Muscle of back (tissue), 11 donors: ENCODE results near the gene THAP4. TPM values are rescaled to one million over a fixed set of nuclear protein-coding genes. Genes with fewer than 3 reads are reported as not detected.

Experiments used
- DNase-seq, 3 donors: peaks; one replicate each; pipeline versions ENCODE4 v3.0.0 to v3.0.0-alpha.2; 2013
- polyA plus RNA-seq, 10 donors: library from polyadenylated mRNA; unstranded; fragments of 120-200 nt; gene quantifications; one replicate each; pipeline ENCODE4 v1.2.1, GENCODE V29; 2013; ENCODE audit not compliant: insufficient read length in 10 of 10

The THAP4 gene
- polyA plus RNA-seq, 10 donors: 36.7 to 43.5 (median 39.1) TPM

DNA sequence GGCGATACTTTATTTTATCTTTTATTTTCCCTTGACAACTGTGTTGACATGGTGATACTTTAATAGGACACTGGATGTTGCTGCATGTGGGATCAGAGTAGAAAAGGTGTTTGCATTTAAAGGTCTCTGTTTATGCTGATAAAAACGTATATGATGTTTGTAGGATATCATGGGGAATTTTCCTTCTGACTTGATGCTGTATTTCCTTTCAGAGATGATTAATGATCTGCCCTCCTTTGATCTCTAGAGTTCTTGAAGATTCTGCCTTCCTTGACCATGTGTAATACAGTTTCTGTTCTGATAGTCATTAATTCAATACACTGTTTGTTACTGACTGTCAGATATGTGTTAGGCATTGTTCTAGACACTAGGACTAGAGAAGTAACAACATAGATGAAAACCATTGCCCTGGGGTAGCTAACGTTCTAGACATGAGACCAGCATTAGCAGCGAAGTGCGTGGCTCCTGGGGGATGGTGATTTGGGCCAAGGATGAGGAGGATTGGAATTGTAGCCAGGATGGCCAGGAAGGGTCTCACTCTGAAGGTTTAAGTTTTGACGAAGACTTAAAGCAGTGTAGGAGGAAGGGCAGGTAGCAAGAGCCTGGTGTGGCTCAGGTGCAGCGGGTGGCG is 3.3 kb upstream of the THAP4 start:
- no peak for DNase-seq

DNA sequence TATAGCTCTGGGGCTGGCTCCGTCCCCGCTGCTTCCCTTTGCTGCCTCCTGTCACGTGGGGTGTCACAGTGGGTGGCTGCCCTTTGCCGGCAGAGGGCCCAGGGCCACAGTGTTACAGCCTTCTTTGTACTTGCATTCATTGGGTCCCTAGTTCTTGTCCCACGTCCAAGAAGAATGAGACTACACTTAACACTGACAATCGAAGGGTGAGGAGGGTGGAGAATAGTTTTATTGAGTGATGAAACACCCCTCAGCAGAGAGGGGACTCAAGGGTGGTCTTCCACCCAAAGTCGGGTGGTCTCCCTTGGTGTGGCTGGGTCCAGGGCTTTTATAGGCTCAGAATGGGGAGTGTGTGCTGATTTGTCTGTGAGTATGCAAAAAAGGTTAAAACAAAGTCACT is 2.4 kb upstream of the THAP4 start:
- DNase-seq: no peak

DNA sequence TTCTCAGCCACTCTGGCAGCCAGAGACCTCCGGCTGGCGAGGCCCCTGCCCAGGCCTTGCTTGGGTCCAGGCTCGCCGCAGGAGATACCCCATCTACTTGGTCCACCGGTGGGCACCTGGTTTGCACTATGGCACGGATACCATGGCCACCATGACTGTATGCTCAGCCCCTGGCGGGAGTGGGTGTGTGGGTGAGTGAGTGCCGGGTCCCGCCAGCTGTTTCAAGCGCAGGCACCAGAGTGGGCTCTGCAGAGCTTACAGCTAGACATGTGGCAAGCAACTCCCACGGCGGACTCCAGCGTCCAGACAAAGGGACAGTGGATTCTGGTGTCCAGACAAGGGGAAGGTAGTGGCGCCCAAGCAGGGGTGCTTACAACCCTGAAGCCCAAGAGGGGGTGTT is 2.0 kb upstream of the THAP4 start:
- DNase-seq: no peak

DNA sequence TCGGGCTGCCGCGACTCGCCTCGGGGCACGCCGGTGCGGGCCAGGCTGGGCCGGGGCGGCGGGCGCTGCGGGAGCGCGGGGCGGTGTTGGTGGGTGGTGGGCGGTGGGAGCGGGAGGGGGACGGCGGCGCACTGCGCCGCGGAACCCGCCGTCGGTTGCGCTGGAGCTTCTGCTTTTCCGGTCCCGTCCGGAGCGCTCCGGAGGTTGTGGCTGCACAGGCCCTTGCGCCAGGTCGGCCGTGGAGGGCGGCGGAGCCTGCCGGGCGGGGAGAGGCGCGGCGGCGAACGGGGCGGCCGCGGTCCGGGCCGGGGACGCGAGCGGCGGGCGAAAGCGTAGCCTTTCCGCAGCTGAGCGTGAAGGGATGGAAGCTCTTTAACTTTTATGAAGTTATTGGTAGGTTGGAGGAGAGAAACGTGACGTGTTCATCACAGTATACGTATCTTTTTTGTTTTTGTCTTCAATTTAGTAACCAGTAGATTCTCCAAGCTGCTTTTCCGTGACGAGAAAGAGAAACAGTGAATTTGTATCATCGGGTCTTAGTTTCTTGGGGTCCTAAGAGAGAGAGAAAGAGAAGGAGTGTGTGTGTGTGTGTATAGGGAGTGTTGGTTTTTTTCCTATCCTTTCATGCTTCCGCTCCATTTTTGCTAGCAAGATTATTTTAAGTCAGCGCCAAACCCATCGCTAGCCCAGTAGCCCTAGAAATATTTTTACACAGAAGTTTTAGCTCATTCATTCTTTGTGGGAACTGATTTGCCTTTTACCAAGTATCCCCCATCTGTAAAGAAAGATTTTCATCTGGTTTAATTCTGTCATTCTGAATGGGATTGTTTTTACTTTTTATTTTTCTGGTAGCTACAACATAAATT is 1.1 kb upstream of the THAP4 start:
- DNase-seq: no peak

DNA sequence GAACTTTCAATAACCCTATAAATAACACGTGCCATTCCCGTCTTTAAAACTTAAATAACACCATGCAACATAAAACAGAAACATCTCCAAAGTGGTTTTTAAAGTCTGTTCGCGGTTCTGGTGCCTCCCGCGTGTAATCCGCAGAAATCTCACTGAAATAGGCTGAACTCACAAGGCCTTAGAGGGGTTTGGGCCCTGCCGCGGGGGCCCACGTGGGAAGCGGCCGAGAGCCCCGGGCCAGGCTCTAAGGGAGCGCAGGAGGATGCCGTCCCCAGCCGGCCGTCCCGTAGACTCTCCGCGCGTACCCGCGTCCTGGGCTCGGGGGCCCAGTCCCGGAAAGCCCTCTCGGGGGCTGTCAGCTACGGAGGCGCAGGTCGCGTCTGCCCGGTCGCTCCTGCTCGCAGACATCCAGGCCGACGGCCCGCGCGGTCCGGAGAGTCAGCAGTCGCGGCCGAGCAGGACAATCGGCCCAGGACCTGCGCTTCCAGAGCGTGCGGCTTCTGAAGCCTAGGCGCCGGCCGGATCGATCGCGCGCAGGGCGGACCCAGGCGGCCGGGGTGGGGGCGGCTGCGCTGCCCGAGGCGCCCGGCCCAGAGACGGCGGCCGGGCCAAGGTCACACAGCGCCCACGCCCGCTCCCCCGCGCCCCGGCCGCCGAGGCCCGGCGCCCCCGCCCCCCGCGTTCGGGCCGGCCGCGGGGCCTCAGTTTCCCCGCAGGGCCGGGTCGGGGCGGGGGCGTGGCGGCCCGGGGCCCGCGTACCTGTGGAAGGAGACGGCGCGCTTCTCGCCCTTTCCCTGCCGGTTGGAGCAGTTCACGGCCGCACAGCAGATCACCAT is 558 bp downstream of the THAP4 start:
- DNase-seq: peak in 2 of 3 donors; percentile 43 to 75

DNA sequence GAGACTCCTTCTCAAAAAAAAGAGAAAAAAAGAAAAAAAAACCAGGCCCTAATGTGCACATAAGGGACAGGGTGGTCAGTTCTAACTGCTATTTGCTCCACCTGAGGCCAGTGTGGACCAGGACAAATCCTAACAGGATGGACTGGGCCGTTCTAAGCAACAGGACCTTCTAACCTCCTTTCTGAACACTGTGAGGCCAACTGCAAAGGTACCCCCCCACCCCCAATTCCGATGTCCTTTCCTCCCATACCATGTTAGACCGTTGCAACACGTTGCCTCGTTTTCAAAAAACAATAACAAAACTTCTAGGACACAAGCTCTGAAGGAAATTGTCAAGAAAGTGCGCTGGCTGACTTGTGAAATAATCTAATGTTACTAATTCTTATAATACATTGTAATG is 1.2 kb downstream of the THAP4 start:
- DNase-seq: no peak

DNA sequence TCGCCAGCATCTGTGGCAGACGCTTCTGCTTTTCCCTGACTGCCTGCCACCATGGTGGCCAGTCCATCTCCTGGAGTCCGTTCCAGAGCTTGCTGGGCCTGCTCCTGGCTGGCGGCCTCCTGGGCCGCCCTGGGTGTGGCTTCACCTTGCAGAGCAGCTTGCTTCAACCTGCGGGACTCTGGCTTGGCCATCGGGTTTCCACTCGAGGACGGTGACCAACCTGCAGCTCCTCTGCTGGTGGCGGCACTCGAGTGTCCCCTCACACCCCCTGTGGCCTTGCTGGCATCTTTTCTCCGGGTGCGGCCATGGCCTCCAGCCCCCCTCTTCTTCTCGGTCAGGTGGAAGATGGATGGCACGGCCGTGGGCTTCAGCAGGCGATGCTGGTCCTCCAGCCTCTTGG is 3.4 kb downstream of the THAP4 start:
- no peak for DNase-seq

DNA sequence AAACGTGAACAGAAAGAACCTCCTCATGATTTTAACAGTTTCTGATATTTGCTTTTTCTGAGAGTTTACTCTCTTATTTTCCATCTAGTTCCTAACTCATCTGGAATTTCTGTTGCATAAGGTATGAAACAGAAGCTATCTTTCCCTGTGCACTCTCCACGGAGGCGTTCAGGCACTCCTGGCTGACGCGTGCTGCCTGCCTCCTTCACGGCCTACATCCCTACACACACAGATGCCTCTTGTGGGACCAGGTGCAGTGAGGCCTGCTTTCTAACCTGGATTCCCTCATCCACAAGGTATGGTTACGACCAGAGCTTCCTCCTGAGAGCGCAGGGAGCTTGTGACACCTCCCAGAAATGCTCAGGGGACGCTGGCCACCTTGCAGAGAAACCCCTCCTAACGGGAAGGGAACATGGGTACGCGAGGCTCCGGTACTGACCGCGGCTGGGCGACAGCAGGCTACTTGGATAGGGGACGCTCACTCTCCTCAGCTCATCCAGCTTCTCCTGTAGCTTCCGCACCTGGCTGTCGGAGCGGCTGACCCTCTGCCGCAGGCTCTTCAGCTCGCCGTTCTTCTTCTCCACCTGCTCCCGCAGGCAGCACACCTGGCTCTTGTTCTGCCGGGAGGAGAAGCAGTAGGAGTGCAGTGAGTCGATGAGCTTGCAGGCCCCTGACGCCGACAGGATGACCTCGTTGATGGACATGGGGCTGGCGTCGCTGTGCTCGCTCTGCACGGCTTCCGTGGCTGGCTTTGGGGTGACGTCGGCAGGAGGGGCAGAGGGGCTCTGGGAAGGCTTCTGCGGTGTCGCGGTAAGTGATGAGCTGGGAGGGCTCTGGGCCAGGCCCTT is 4.3 kb downstream of the THAP4 start:
- DNase-seq: no peak

DNA sequence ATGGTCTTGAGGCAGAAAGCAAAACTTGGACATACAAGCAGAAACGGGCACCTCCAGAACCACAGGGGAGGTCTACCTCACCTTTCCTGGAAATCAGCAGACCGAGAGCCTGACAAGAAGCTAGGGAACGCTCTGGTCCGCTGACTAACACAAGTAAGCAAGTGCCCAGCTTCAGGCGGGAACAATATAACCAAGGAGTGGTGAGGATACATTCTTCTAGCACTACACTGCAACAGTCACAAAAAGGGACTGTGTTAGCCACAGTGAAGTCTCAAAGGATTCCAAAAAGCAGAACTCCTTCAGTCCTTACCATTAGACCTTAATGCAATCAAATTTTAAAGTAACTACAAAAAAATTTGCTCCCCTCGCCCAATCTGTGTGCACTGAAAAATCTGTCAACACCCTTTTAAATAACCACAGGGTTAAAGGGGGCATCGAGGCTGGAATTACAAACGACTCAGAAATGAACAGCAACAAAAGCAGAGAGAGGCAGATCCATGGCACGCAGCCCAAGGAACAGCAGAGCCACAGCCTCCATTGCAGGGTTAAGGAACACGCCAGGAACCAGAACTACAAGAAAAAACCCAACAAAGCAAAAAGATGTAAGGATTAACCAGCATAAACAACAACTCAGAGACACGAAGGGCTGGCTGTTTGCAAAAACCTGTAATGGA is 7.1 kb downstream of the THAP4 start:
- DNase-seq: no peak

DNA sequence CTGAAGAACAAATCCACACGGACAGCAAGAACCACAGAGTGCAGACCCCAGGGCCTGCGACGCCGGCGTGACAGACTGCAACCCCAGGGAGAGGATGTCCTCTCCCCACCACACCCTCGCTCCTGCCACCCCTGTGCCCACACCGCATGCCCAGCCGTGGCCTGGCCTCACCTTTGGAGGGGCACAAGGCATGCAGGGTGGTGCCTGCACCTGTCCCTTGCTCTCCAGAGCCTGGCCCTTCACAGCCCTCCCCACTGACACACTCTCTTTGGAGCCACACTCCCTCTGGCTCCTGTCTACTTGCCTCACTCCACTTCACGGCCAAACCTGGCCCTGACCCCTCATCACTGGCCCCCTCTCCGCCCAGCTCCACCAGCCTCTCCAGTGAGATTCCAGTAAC is 9.3 kb downstream of the THAP4 start:
- no peak for DNase-seq

DNA sequence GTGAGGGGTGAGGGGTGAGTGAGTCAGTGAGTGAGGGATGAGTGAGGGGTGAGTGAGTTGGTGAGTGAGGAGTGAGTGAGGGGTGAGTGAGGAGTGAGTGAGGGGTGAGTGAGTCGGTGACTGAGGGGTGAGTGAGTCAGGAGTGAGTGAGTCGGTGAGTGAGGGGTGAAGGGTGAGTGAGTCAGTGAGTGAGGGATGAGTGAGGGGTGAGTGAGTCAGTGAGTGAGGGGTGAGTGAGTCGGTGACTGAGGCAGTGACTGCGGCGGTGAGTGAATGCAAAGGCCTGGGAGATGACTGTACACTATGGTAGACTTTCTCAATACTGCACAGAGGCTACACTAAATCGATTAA is 16.6 kb downstream of the THAP4 start:
- no peak for DNase-seq

DNA sequence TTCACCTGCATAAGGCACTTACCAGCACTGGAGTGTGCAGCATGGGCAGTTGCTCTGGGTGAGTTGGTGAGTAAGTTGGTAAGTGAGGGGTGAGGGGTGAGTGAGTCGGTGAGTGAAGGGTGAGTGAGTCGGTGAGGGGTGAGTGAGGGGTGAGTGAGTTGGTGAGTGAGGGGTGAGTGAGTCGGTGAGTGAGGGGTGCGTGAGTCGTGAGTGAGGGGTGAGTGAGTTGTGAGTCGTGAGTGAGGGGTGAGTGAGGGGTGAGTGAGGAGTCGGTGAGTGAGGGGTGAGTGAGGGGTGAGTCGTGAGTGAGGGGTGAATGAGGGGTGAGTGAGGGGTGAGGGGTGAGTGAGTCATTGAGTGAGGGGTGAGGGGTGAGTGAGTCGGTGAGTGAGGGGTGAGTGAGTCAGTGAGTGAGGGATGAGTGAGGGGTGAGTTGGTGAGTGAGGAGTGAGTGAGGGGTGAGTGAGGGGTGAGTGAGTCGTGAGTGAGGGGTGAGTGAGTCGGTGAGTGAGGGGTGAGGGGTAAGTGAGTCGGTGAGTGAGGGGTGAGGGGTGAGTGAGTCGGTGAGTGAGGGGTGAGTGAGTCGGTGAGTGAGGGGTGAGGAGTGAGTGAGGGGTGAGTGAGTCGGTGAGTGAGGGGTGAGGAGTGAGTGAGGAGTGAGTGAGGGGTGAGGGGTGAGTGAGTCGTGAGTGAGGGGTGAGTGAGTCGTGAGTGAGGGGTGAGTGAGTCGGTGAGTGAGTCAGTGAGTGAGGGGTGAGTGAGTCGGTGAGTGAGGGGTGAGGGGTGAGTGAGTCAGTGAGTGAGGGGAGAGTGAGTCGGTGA is 17.1 kb downstream of the THAP4 start:
- no peak for DNase-seq

DNA sequence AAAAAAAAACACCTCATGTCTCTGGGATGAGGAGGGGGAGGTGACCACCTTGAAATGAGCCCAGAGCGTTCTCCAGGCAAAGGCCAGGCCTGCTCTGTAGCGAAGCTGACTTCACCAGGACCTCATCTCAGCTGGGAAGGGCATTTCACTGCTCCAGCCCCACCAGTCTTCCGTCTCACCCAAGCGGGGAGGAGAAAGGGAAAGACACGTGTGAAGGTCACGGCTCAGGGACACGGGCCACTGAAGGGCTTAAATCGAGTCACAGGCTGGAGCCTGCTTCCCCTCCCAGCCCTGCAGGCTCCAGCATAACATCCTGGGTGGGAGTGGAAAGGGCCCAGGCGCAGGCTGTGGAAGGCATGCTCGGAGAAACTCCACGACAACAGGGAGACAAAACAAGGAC is 18.1 kb downstream of the THAP4 start:
- no peak for DNase-seq

DNA sequence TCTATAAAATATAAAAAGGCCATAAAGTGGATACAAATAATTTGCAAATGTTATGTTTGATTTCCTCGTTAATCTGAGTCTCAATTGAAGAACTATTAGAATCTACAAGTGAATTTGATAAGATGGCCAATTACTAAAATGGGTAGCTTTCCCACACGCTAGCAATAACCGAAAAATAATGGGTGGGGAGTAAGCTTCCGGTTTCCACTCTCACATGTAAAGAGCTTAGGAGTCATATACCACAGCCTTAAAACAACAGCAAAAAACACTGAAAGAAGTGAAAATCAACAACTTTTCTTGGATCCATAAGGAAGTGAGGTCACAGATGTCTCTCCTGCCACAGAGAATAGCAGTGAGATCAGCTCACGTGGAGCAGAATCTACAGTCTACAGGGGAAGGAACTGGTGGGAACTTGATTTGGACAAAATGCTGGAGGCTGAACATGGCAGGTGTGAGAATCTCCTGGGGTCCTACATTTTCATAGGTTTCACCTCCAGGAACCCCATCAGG is 18.6 kb downstream of the THAP4 start:
- no peak for DNase-seq

DNA sequence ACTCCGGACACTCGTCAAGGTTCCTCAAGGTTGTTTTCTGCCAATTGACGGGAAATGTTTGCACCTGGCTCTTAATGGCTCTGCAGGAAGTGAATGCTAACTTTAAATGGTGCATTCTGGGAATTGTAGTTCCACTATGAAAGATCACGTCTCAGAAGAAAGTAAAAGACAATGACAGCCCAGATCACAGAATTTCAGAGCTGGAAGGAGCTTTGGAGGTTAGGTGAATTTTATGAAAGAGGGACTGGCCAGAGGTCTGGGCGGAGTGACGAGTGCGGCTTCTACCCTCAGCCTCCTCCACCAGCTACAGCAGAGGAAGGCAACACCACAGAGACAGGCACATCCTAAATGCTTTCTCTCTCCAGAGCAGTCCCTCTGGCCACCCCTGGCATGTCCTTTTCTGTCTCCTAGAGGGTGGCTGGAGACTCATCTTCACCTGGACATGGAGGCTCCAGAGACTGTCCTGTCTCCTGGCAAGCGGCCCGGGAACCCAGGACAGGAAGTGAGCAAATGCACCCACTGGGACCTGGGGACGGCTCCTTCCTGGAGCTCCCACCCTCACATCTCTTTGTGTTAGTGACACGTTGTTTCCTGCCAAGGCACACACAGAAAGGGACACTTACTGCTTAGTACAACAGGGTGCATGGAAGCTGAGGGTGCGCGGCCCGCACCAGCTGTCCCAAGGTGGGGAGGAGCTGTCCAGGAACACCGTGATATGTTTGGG is 19.4 kb downstream of the THAP4 start:
- DNase-seq: peak in 1 of 3 donors; percentile 52

DNA sequence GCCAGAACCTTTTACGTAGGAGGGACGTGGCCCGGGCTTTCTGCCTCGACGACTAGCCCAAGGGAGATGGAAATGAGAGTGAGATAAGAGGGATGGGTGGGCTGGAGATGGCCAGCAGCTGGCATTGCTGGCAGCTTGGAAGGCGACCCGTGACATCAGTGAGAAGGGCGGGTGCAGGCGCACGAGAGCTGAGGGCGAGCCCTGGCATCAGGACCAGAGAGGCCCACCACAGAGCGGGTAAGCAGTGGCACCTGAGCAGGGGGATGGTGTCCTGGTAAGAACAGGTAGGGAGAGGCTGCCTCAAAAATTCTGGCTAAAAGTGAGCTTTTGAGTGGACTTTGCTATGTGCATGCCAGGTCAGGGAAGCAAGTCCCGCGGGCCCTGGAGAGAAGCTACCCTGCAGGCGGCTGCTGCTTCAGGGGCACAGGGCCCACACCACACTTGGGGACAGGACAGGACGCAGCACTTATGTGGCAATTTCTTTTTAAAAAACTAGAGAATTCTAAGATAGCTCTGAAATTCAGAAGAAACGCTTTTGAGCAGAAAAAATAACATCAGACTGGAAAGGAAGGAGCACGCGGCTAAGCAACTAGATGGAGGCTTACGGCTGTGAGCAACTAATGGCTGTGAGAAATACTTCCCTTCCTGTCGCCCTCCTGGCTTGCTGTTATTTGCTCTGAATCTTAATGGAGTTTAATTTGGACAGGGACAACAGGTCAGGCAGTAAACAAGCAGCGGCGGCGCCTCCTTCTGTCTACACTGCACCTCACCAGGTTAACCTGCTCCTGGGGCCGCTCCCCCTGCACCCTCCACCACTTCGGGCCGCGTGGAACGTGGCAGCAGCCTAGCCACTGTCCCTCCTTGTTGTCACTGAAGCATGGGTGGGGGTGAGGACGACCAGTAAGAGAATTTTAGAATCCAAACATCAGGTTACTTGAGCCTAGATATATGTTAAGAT is 20.5 kb downstream of the THAP4 start:
- no peak for DNase-seq

DNA sequence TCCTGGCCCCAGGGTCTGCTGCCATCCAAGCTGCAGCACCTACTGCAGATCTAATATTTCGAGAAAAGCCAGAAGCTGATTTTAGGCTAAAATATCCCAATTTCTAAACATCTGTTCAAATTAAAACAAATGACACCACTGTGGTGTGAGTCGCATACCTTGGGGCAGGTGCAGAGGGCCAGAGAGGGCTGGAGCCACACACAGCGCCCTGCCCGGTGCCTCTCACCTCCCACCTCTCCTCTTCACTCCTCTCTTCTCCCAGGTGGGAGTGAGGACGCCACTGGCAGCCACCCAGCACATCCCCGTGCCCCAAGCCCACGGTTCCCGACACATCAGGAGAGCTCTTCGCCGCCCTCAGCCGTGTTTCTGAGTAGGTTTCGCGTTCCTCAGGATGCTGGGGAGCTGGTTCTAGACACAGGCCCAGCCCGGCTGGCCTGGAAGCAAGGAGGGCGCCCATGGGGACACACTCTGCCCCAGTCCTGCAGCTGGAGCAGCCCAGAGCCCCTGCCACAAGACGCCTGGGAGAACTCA is 21.4 kb downstream of the THAP4 start:
- DNase-seq: no peak

DNA sequence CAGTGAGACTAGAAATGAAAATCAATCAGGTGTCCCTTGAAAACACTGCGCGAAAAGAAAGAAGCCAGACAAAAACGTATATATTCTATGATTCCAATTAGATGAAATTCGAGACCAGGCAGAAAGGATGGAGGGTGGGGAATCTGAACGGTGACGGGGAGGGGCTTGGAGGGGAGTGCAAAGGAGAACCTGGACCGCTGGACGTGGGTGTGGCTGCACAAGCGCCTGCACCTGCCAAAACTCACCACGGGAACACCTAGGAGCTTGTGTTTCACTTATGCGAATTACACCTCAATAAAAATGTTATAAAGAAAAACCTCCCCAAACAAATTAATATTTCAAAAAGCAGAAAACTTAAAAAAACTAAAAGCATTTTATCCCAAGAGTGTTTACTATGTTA is 21.9 kb downstream of the THAP4 start:
- no peak for DNase-seq
